Stimulated activated CD4-positive, alpha-beta T cell treated with anti-CD3 and anti-CD28 coated beads, Interleukin-1b, Interleukin-23, amount 100 ng/mL, for 4 hours (primary cell): ENCODE results near the gene FLRT2.

ENCODE experiments used
- DNase-seq, 2 donors: peaks; one replicate each; pipeline ENCODE4 v3.0.0-alpha.2; 2020; ENCODE audit warnings: low read depth in 2 of 2

The FLRT2 gene

GRCh38 chr14:85660243-85660922 is 130.4 kb downstream of the FLRT2 start:
- DNase-seq = no peak

DNA sequence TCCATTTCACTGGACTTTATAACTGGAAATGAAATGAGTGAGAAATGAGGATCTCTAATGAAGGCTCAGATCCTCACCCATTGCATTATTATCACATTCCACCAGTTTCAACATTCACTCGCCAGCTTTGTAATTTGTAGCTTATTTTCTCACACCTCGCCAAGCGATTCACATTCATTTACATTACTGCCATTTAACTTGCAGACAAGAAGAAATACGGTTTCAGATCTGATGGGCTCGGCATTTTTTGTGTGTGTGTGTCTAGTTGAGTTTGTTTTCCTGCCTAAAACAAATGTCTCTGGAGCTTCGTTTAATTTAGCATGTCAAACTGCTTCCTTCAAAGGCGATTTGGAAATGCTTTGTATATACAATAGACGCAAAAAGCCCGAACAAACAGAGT is 132.2 kb downstream of the FLRT2 start:
- no peak for DNase-seq

- DNase-seq = no peak
These were observed 133.3 kb downstream of the FLRT2 start for GRCh38 chr14:85663256-85663655.

- no peak for DNase-seq
These were observed 133.7 kb downstream of the FLRT2 start for GRCh38 chr14:85663667-85664066.

DNA sequence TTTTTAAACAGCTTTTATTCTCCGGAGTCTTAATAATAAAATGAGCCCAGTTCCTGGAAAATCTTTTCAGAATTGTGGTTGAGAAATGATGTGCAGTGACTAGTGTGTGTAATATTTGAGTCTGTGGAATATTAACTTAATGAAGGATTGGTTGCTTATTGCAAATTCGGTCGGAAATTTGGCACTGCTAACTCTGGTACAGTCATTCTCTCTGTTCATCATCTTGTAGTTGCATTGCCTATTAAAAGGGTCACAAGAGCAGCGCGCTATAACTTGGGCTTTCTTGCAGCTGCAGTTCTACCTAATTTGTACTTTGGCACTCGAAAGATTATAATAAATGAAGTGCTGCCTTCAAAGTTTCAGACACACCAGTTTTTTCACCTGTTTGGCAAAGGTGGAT is 146.0 kb downstream of the FLRT2 start:
- DNase-seq = no peak

DNA sequence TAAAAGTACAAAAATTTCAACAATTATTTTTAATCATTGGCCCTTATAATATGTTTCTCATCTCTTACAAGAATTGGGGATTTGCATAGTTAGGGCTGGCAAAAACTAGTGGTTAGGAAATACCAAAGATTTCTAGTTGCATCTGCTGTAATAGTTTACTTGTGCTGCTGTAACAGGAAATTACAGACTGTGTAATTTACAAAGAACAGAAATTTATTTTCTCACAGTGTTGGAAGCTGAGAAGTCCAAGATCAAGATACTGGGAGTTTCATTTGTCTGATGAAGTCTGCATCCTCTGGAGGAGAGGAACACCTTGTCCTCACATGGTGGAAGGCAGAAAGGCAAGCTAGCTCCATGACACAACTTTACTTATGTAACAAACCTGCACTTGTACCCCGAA is 157.0 kb downstream of the FLRT2 start:
- no peak for DNase-seq

DNA sequence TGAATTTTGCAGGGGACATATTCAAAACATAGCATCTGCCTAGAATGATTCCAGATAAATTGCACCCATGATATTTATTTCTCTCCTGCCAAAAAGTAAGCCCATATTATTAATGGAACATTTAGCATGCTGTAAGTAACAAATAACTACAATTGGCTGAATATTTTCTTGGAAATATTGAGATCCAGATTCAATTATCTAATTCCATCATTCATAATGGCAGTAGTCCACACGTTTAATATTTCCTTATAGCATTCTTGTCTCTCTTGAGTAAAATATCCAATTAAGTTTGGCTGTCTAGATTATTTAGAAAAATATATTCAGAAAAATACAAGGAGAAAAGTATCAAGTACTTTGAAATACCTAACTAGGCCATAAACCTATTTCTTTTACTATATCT is 157.5 kb downstream of the FLRT2 start:
- no peak for DNase-seq

DNA sequence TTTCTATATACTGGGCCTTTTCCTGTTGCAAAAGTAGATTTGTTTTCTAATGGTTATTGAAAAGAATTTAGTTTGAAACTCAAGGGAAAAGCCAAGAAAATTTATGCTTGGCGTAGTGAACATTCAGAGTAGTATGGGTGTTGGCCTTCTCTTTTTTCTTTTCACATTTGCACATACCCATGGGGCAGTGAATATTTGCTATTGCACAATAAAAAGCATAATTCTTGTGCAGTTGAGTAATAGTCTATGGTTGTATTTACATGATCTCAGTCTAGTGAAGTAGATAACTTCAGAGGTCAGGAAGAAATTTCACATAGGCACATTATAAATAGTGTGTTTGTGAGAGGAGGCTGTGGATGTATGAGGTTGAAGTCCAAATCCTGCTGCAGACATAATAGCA is 158.1 kb downstream of the FLRT2 start:
- DNase-seq = no peak

- no peak for DNase-seq
These were observed 165.4 kb downstream of the FLRT2 start for GRCh38 chr14:85695300-85695699.

GRCh38 chr14:85701116-85701515 is 171.2 kb downstream of the FLRT2 start:
- DNase-seq = no peak

DNA sequence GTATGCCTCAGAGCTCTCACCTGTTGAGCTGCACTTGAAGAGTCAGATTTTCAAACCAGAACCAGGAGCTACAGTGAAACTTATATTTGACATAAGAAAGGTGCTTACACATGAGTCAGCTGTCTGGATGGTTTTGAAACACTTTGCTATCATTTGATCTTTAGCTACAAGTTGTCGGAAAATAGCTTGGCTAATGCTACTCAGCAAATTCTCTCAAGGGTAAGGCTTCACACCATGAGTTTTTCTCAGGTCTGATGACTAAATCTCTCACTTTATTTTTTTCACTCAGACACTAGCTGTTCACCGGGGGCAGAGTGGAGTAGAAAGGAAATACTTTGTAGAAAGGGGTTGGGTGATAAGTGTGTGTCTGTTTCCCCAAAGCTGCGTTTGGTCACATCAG is 171.8 kb downstream of the FLRT2 start:
- no peak for DNase-seq

GRCh38 chr14:85702191-85702590 is 172.2 kb downstream of the FLRT2 start:
- no peak for DNase-seq

DNA sequence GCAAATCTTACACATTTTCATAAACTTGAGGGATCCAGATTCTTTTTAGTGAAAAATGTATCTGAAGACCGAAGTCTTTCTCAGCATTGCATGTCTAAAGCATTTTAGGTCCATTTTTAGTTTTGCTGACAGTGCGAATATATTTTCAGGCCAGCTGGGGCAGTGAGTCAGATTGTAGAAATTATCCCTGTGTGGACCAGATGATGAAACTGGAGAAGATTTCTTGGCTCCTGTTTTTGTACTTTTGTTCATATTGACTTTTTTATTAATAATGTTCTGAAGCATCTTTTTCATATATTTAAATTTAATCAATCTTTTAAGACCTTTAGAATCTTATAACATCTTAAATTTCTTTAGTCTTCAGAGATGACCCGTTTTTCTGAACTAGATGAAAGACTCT is 173.1 kb downstream of the FLRT2 start:
- DNase-seq = no peak
